WTC11 (cell line): ENCODE data around the gene CLSTN2. TPM values are rescaled to one million over a fixed set of nuclear protein-coding genes. Genes with fewer than 3 reads are reported as not detected.
A peak's percentile ranks its signal among the peaks of the same experiment; 100 is the strongest.

ENCODE experiments used
- ATAC-seq: fragments of 200-7000 bp; cut with Tn5 transposase; 2 replicates; pipeline ENCODE4 v1.10.0; 2021; ENCODE audit warnings: mild to moderate bottlenecking, moderate library complexity
- CTCF ChIA-PET: fragments of 300-600 bp; sonication (Branson Sonifier 250); formaldehyde crosslinking; loops from one replicate; lab custom pipeline; 2021; ENCODE audit warnings: antibody characterized with exemption; lab: Charles Lee
- POLR2A ChIA-PET: fragments of 350-600 bp; sonication (Branson Sonifier 250); formaldehyde crosslinking; loops from one replicate; lab custom pipeline; 2021; ENCODE audit warnings: antibody characterized with exemption; lab: Charles Lee
- DNase-seq: peaks from one replicate; pipeline ENCODE4 v3.0.0; 2021; ENCODE audit warnings: low spot score
- H3K27ac Mint-ChIP-seq: 2 replicates; pipeline ENCODE4 v1.8.0; 2021; ENCODE audit warnings: mixed read lengths
- H3K27me3 Mint-ChIP-seq: 2 replicates; pipeline ENCODE4 v1.8.0; 2021; ENCODE audit warnings: low read depth, mild to moderate bottlenecking, moderate library complexity, mixed read lengths
- H3K36me3 Mint-ChIP-seq: 2 replicates; pipeline ENCODE4 v1.8.0; 2021; ENCODE audit warnings: mixed read lengths
- H3K4me1 Mint-ChIP-seq: 2 replicates; pipeline ENCODE4 v1.8.0; 2022; ENCODE audit warnings: mixed read lengths
- H3K4me3 Mint-ChIP-seq: 2 replicates; pipeline ENCODE4 v1.8.0; 2021; ENCODE audit warnings: mild to moderate bottlenecking, moderate library complexity, mixed read lengths
- H3K9me3 Mint-ChIP-seq: 2 replicates; pipeline ENCODE4 v1.8.0; 2021; ENCODE audit warnings: mixed read lengths
- CREM ChIP-seq: sonication (generic); formaldehyde crosslinking; IDR thresholded peaks from 2 replicates; pipeline ENCODE4 v1.8.1; 2022; ENCODE audit warnings: mild to moderate bottlenecking, missing genetic modification reagents, moderate library complexity
- E2F5 ChIP-seq: sonication (generic); formaldehyde crosslinking; IDR thresholded peaks from 2 replicates; pipeline ENCODE4 v1.8.1; 2022; ENCODE audit warnings: mild to moderate bottlenecking, moderate library complexity, missing genetic modification reagents
- ELF4 ChIP-seq: sonication (generic); formaldehyde crosslinking; IDR thresholded peaks from 2 replicates; pipeline ENCODE4 v1.8.1; 2022; ENCODE audit warnings: low read depth, mild to moderate bottlenecking, moderate library complexity, missing genetic modification reagents
- FOXP1 ChIP-seq: sonication (generic); formaldehyde crosslinking; IDR thresholded peaks from 2 replicates; pipeline ENCODE4 v1.8.0; 2022; ENCODE audit warnings: missing genetic modification reagents, mild to moderate bottlenecking, moderate library complexity, borderline replicate concordance
- IRF2 ChIP-seq: sonication (generic); formaldehyde crosslinking; IDR thresholded peaks from 2 replicates; pipeline ENCODE4 v1.8.0; 2022; ENCODE audit warnings: low read depth, missing genetic modification reagents, borderline replicate concordance
- JUN ChIP-seq: sonication (generic); formaldehyde crosslinking; IDR thresholded peaks from 2 replicates; pipeline ENCODE4 v1.8.0; 2023; ENCODE audit warnings: mild to moderate bottlenecking, missing genetic modification reagents
- MYBL2 ChIP-seq: sonication (generic); formaldehyde crosslinking; IDR thresholded peaks from 2 replicates; pipeline ENCODE4 v1.8.1; 2023; ENCODE audit warnings: mild to moderate bottlenecking, moderate library complexity, missing genetic modification reagents
- NFATC4 ChIP-seq: fragments of 250-450 bp; sonication (Bioruptor Pico); IDR thresholded peaks from 2 replicates; pipeline ENCODE4 v1.9.0; 2021; ENCODE audit warnings: mild to moderate bottlenecking
- PREB ChIP-seq: sonication (generic); formaldehyde crosslinking; IDR thresholded peaks from 2 replicates; pipeline ENCODE4 v1.8.1; 2022; ENCODE audit warnings: mild to moderate bottlenecking, missing genetic modification reagents, moderate library complexity, borderline replicate concordance
- RELA ChIP-seq: sonication (generic); formaldehyde crosslinking; IDR thresholded peaks from 2 replicates; pipeline ENCODE4 v1.8.1; 2022; ENCODE audit warnings: missing genetic modification reagents, mild to moderate bottlenecking, borderline replicate concordance
- SMAD4 ChIP-seq: sonication (generic); formaldehyde crosslinking; IDR thresholded peaks from 2 replicates; pipeline ENCODE4 v1.8.0; 2022; ENCODE audit warnings: mild to moderate bottlenecking, missing genetic modification reagents
- TCF7 ChIP-seq: sonication (generic); formaldehyde crosslinking; IDR thresholded peaks from 2 replicates; pipeline ENCODE4 v1.8.0; 2022; ENCODE audit warnings: mild to moderate bottlenecking, low read depth, missing genetic modification reagents, moderate library complexity
- TEAD1 ChIP-seq: sonication (generic); formaldehyde crosslinking; IDR thresholded peaks from 2 replicates; pipeline ENCODE4 v1.8.0; 2022; ENCODE audit warnings: mild to moderate bottlenecking, missing genetic modification reagents
- ZNF138 ChIP-seq: sonication (generic); formaldehyde crosslinking; conservative IDR thresholded peaks from 2 replicates; pipeline ENCODE4 v1.8.1; 2022; ENCODE audit warnings: mild to moderate bottlenecking, moderate library complexity, missing genetic modification reagents
- ZNF423 ChIP-seq: fragments of 250-450 bp; sonication (Bioruptor Pico); IDR thresholded peaks from 2 replicates; pipeline ENCODE4 v2.1.2; 2022; ENCODE audit warnings: mild to moderate bottlenecking, moderate library complexity
- ZNF425 ChIP-seq: fragments of 250-450 bp; sonication (Bioruptor Pico); conservative IDR thresholded peaks from 2 replicates; pipeline ENCODE4 v1.9.0; 2021; ENCODE audit warnings: mild to moderate bottlenecking
- ZNF512 ChIP-seq: sonication (generic); formaldehyde crosslinking; IDR thresholded peaks from 2 replicates; pipeline ENCODE4 v1.8.1; 2022; ENCODE audit warnings: missing genetic modification reagents, borderline replicate concordance
- ZNF671 ChIP-seq: fragments of 250-450 bp; sonication (Bioruptor Pico); IDR thresholded peaks from 2 replicates; pipeline ENCODE4 v1.8.0; 2021; ENCODE audit warnings: mild to moderate bottlenecking
- total RNA-seq: library from RNA; stranded (reverse); gene quantifications from 3 replicates; pipeline ENCODE4 v1.2.3, GENCODE V29; 2021
- TF ChIP-seq, protein P1 (sequence below): fragments of 250-450 bp; sonication (Bioruptor Pico); IDR thresholded peaks from 2 replicates; pipeline ENCODE4 v1.9.0; 2021; ENCODE audit warnings: mild to moderate bottlenecking
- TF ChIP-seq, protein P2 (sequence below): fragments of 250-450 bp; sonication (Bioruptor Pico); IDR thresholded peaks from 2 replicates; pipeline ENCODE4 v1.9.0; 2021; ENCODE audit warnings: moderate library complexity, mild to moderate bottlenecking, inconsistent platforms, borderline replicate concordance
- TF ChIP-seq, protein P3 (sequence below): sonication (generic); formaldehyde crosslinking; IDR thresholded peaks from 2 replicates; pipeline ENCODE4 v1.8.0; 2022; ENCODE audit warnings: mild to moderate bottlenecking, missing genetic modification reagents
- TF ChIP-seq, protein P4 (sequence below): fragments of 200-600 bp; IDR thresholded peaks from 2 replicates; pipeline ENCODE4 v1.8.0; 2022; ENCODE audit warnings: antibody characterized with exemption

CLSTN2 gene
- total RNA-seq, 1 experiment from 2014 or later: 0.35 TPM

- H3K36me3 Mint-ChIP-seq: no peaks in the 10 kb centered on the region
- POLR2A ChIA-PET: no interaction called here
- no peak; the same call in 1 of the 2 replicates for ATAC-seq
- no peak overlapping the region for H3K4me3 Mint-ChIP-seq
- no peaks in the 10 kb centered on the region; the same call in 1 of the 2 replicates for H3K27me3 Mint-ChIP-seq
- H3K9me3 Mint-ChIP-seq: no peaks in the 10 kb centered on the region
- H3K27ac Mint-ChIP-seq: no peak overlapping the region
- no peak for DNase-seq
- CTCF ChIA-PET: no interaction called here
- no peaks in the 10 kb centered on the region for H3K4me1 Mint-ChIP-seq
- TF ChIP-seq RELA (CRISPR knock-in tag) (no peak), ZNF671 (CRISPR knock-in tag) (no peak), ZNF512 (CRISPR knock-in tag) (no peak), TEAD1 (CRISPR knock-in tag) (no peak), ZNF423 (CRISPR knock-in tag) (peak; percentile 57; the same call in 1 of the 2 replicates), FOXP1 (CRISPR knock-in tag) (no peak)
These were observed 69.3 kb downstream of the CLSTN2 start for GRCh38 chr3:140004271-140004670.

DNA sequence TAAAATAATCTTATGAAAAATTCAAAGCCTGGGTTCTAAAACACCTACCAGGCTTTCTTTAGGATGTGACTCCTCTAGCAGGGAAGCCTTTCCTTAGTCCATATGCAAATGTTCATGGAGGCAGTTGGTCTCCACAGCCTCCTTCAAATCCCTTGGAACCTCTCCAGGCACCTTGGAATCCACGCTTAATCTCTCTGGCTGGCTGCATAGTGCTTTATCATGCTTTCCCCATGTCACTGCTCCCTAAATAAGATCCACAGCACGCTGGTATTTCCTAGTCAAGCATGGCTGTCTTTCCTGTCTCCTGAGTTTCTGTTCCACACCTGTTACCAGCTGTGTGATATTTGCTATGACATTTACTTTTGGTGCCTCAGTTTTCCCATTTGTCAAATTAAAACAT is 71.3 kb downstream of the CLSTN2 start:
- no peaks in the 10 kb centered on the region for H3K4me1 Mint-ChIP-seq
- H3K4me3 Mint-ChIP-seq: no peak overlapping the region
- ChIA-PET POLR2A (no interaction called here), CTCF (no interaction called here)
- H3K36me3 Mint-ChIP-seq: no peaks in the 10 kb centered on the region
- DNase-seq: no peak
- H3K27me3 Mint-ChIP-seq: no peaks in the 10 kb centered on the region
- no peak for ATAC-seq
- H3K27ac Mint-ChIP-seq: no peak overlapping the region
- no peaks in the 10 kb centered on the region for H3K9me3 Mint-ChIP-seq
- TF ChIP-seq TCF7 (CRISPR knock-in tag) (no peak), ELF4 (no peak), SMAD4 (CRISPR knock-in tag) (no peak), MYBL2 (CRISPR knock-in tag) (no peak), CREM (CRISPR knock-in tag) (no peak), IRF2 (CRISPR knock-in tag) (no peak), NFATC4 (CRISPR knock-in tag) (no peak), PREB (CRISPR knock-in tag) (no peak), ZNF138 (CRISPR knock-in tag) (no peak), JUN (CRISPR knock-in tag) (no peak), ZNF425 (CRISPR knock-in tag) (no peak), E2F5 (no peak)
- TF ChIP-seq, protein P1, sequence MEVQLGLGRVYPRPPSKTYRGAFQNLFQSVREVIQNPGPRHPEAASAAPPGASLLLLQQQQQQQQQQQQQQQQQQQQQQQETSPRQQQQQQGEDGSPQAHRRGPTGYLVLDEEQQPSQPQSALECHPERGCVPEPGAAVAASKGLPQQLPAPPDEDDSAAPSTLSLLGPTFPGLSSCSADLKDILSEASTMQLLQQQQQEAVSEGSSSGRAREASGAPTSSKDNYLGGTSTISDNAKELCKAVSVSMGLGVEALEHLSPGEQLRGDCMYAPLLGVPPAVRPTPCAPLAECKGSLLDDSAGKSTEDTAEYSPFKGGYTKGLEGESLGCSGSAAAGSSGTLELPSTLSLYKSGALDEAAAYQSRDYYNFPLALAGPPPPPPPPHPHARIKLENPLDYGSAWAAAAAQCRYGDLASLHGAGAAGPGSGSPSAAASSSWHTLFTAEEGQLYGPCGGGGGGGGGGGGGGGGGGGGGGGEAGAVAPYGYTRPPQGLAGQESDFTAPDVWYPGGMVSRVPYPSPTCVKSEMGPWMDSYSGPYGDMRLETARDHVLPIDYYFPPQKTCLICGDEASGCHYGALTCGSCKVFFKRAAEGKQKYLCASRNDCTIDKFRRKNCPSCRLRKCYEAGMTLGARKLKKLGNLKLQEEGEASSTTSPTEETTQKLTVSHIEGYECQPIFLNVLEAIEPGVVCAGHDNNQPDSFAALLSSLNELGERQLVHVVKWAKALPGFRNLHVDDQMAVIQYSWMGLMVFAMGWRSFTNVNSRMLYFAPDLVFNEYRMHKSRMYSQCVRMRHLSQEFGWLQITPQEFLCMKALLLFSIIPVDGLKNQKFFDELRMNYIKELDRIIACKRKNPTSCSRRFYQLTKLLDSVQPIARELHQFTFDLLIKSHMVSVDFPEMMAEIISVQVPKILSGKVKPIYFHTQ (CRISPR knock-in tag): no peak
- TF ChIP-seq, protein P2, sequence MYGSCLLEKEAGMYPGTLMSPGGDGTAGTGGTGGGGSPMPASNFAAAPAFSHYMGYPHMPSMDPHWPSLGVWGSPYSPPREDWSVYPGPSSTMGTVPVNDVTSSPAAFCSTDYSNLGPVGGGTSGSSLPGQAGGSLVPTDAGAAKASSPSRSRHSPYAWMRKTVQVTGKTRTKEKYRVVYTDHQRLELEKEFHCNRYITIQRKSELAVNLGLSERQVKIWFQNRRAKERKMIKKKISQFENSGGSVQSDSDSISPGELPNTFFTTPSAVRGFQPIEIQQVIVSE (CRISPR knock-in tag): no peak
- TF ChIP-seq, protein P3, sequence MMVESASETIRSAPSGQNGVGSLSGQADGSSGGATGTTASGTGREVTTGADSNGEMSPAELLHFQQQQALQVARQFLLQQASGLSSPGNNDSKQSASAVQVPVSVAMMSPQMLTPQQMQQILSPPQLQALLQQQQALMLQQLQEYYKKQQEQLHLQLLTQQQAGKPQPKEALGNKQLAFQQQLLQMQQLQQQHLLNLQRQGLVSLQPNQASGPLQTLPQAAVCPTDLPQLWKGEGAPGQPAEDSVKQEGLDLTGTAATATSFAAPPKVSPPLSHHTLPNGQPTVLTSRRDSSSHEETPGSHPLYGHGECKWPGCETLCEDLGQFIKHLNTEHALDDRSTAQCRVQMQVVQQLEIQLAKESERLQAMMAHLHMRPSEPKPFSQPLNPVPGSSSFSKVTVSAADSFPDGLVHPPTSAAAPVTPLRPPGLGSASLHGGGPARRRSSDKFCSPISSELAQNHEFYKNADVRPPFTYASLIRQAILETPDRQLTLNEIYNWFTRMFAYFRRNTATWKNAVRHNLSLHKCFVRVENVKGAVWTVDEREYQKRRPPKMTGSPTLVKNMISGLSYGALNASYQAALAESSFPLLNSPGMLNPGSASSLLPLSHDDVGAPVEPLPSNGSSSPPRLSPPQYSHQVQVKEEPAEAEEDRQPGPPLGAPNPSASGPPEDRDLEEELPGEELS (CRISPR knock-in tag): no peak
- TF ChIP-seq, protein P4, sequence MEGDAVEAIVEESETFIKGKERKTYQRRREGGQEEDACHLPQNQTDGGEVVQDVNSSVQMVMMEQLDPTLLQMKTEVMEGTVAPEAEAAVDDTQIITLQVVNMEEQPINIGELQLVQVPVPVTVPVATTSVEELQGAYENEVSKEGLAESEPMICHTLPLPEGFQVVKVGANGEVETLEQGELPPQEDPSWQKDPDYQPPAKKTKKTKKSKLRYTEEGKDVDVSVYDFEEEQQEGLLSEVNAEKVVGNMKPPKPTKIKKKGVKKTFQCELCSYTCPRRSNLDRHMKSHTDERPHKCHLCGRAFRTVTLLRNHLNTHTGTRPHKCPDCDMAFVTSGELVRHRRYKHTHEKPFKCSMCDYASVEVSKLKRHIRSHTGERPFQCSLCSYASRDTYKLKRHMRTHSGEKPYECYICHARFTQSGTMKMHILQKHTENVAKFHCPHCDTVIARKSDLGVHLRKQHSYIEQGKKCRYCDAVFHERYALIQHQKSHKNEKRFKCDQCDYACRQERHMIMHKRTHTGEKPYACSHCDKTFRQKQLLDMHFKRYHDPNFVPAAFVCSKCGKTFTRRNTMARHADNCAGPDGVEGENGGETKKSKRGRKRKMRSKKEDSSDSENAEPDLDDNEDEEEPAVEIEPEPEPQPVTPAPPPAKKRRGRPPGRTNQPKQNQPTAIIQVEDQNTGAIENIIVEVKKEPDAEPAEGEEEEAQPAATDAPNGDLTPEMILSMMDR: no peak
